Parathyroid adenoma (tissue), 2 donors: ENCODE measurements around the gene PEX6.

Experiments
- H2AFZ ChIP-seq: fragments of 300-600 bp; sonication (generic); one replicate; pipeline ENCODE4 v1.7.0; 2017; ENCODE audit warnings: antibody characterized with exemption, mild to moderate bottlenecking
- H3K27ac ChIP-seq: fragments of 300-600 bp; sonication (generic); one replicate; pipeline ENCODE4 v1.7.0; 2017
- H3K27me3 ChIP-seq: fragments of 300-600 bp; sonication (generic); one replicate; pipeline ENCODE4 v1.7.0; 2017; ENCODE audit warnings: low read length; ENCODE audit not compliant: control insufficient read depth, insufficient read depth
- H3K36me3 ChIP-seq: fragments of 300-600 bp; sonication (generic); one replicate; pipeline ENCODE4 v1.7.0; 2017; ENCODE audit warnings: low read length; ENCODE audit not compliant: control insufficient read depth, insufficient read depth
- H3K4me1 ChIP-seq: fragments of 300-600 bp; sonication (generic); one replicate; pipeline ENCODE4 v1.7.0; 2017; ENCODE audit warnings: control low read depth
- H3K4me2 ChIP-seq: fragments of 300-600 bp; sonication (generic); one replicate; pipeline ENCODE4 v1.7.0; 2017; ENCODE audit warnings: low read length
- H3K4me3 ChIP-seq: fragments of 300-600 bp; sonication (generic); one replicate; pipeline ENCODE4 v1.7.0; 2017; ENCODE audit warnings: low read depth, low read length
- H3K79me2 ChIP-seq: fragments of 300-600 bp; sonication (generic); one replicate; pipeline ENCODE4 v1.7.0; 2017; ENCODE audit warnings: control low read depth
- H3K9ac ChIP-seq: fragments of 300-600 bp; sonication (generic); one replicate; pipeline ENCODE4 v1.7.0; 2017; ENCODE audit warnings: mild to moderate bottlenecking
- H3K9me3 ChIP-seq: fragments of 300-600 bp; sonication (generic); one replicate; pipeline ENCODE4 v1.7.0; 2017; ENCODE audit warnings: low read length; ENCODE audit not compliant: control insufficient read depth
- TF ChIP-seq, protein P1 (sequence below): fragments of 300-600 bp; sonication (generic); IDR thresholded peaks from one replicate; pipeline ENCODE4 v1.7.0; 2017; ENCODE audit warnings: antibody characterized with exemption, mild to moderate bottlenecking
- donor health status: primary hyperparathyroidism.

PEX6 gene

DNA sequence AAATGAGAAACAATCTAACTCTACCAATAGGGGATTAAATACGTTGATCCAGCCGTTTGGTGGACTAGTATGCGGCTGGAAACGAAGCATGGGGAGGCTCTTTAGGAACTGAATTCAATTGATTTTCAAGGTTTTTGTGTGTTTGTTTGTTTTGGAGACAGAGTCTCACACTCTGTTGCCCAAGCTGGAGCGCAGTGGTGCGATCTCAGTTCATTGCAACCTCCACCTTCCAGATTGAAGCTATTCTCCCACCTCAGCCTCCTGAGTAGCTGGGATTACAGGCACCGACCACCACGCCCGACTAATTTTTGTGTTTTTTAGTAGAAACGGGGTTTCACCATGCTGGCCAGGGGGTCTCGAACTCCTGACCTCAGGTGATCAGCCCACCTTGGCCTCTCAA lies 42.6 kb downstream of the PEX6 start:
- Histone ChIP-seq H3K4me2 (no peak overlapping the region), H3K4me1 (no peaks in the 10 kb centered on the region), H3K4me3 (no peak overlapping the region), H3K27ac (no peak overlapping the region), H3K79me2 (peaks cover 13% of the 10 kb centered on the region), H3K9me3 (no peaks in the 10 kb centered on the region), H3K36me3 (no peaks in the 10 kb centered on the region), H3K27me3 (no peaks in the 10 kb centered on the region), H3K9ac (no peak overlapping the region), H2AFZ (no peak overlapping the region)
- TF ChIP-seq, protein P1, sequence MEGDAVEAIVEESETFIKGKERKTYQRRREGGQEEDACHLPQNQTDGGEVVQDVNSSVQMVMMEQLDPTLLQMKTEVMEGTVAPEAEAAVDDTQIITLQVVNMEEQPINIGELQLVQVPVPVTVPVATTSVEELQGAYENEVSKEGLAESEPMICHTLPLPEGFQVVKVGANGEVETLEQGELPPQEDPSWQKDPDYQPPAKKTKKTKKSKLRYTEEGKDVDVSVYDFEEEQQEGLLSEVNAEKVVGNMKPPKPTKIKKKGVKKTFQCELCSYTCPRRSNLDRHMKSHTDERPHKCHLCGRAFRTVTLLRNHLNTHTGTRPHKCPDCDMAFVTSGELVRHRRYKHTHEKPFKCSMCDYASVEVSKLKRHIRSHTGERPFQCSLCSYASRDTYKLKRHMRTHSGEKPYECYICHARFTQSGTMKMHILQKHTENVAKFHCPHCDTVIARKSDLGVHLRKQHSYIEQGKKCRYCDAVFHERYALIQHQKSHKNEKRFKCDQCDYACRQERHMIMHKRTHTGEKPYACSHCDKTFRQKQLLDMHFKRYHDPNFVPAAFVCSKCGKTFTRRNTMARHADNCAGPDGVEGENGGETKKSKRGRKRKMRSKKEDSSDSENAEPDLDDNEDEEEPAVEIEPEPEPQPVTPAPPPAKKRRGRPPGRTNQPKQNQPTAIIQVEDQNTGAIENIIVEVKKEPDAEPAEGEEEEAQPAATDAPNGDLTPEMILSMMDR, result no peak

DNA sequence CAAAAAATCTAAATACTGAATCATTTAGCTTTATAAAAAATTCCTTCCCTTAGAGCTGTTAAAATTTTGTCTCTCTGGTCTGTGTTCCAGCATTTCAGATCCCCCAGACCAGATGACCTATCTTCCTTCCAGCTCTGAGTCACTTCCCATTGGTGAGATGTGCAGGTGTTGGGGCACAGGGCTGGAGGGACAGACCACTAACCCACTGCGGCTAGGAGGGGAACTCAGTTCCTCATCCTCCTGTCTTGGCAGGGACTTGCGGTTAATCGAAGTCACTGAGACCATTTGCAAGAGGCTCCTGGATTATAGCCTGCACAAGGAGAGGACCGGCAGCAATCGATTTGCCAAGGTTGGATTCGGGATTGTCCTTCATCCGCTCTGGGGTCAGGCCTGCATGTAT lies 43.7 kb downstream of the PEX6 start:
- no peak overlapping the region for H3K9ac ChIP-seq
- H3K4me1 ChIP-seq, result peaks cover 3% of the 10 kb centered on the region
- H3K4me3 ChIP-seq, result no peak overlapping the region
- no peak overlapping the region for H3K4me2 ChIP-seq
- no peaks in the 10 kb centered on the region for H3K9me3 ChIP-seq
- H3K27me3 ChIP-seq, result no peaks in the 10 kb centered on the region
- no peak overlapping the region for H2AFZ ChIP-seq
- TF ChIP-seq, protein P1, result no peak
- H3K27ac ChIP-seq, result no peak overlapping the region
- peaks cover 21% of the 10 kb centered on the region for H3K79me2 ChIP-seq
- H3K36me3 ChIP-seq, result no peaks in the 10 kb centered on the region

DNA sequence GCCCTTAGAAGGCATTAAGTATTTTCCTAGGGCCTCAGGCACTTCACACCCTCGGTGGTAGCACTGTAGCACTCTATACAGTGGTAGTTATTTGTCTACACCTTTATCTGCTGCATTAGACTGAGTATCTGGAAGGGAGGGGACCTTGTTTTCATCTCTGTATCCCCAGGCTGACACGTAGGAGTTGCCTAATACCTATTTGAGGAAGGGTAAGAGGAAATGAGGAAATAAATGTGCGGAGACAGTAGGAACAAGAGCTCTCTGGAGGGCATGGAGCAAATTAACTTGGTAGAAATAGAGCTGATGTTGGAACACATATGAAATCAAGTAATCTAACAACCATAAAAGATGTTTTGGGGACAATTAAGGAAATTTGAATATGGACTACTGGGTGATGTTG lies 45.8 kb downstream of the PEX6 start:
- no peaks in the 10 kb centered on the region for H3K27me3 ChIP-seq
- H3K36me3 ChIP-seq, result no peaks in the 10 kb centered on the region
- no peak overlapping the region for H3K9ac ChIP-seq
- H3K4me2 ChIP-seq, result no peak overlapping the region
- no peak overlapping the region for H3K4me3 ChIP-seq
- peaks cover 21% of the 10 kb centered on the region for H3K79me2 ChIP-seq
- TF ChIP-seq, protein P1, result no peak
- H2AFZ ChIP-seq, result no peak overlapping the region
- H3K9me3 ChIP-seq, result no peaks in the 10 kb centered on the region
- no peak overlapping the region for H3K27ac ChIP-seq
- H3K4me1 ChIP-seq, result peaks cover 6% of the 10 kb centered on the region

DNA sequence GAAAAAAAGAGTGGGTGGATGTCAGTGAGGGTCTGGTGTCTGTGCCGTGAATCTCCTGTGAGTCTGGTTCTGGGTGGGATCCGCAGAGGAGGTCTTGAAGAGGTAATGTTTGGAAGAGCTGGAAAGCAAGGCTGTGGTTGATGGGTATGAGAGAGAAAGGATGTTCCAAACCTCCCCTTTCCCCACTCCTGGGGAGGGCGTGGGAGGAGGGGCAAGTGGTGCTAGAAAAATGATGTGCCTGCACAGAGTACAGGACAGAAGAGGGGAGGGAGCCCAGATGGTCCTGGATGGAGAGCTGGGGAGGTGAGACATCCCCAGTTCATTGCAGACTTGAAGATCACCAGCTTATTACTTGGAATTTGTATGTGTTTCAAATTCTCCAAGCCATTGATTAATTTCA lies 46.6 kb downstream of the PEX6 start:
- Histone ChIP-seq H3K36me3 (no peaks in the 10 kb centered on the region), H3K4me1 (peaks cover 6% of the 10 kb centered on the region), H3K27me3 (no peaks in the 10 kb centered on the region), H3K79me2 (peaks cover 21% of the 10 kb centered on the region), H3K4me3 (no peak overlapping the region), H3K4me2 (no peak overlapping the region), H3K27ac (no peak overlapping the region), H3K9ac (no peak overlapping the region), H3K9me3 (no peaks in the 10 kb centered on the region), H2AFZ (no peak overlapping the region)
- TF ChIP-seq, protein P1, result no peak

DNA sequence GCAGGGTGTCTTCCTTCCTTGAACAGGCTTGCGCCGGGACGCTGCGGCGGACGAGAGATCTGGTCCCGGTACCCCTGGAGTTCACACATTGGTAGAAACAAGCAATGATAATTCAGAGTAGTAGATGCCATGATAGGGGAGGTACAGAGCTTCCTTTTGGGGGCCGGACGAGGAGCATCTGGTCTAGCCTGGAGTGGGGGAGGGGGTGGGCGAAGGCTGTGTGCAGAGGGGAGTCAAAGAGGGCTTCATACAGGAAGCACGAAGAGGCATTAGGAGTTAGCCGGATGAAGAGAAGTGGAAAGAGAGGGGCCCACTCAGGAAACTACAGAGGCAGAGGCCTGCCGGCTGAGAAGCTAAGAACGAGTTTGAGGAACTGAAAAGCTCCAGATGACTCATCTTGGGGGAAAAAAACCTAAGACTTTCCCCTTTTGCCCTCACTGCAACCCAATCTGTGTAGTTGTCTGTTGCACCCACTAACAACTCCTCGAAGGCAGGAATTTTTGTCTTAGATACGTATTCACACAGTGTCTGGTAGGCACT lies 49.1 kb downstream of the PEX6 start:
- Histone ChIP-seq H3K27me3 (no peaks in the 10 kb centered on the region), H2AFZ (peak overlapping the region; percentile 84), H3K4me2 (peak overlapping the region; percentile 73), H3K36me3 (no peaks in the 10 kb centered on the region), H3K4me1 (peaks cover 6% of the 10 kb centered on the region), H3K9me3 (no peaks in the 10 kb centered on the region), H3K27ac (peak overlapping the region; percentile 93), H3K79me2 (peaks cover 21% of the 10 kb centered on the region), H3K4me3 (peak overlapping the region; percentile 71), H3K9ac (peak overlapping the region; percentile 4)
- TF ChIP-seq, protein P1, result no peak
